Heart left ventricle (tissue), 16 donors: ENCODE data around the gene SUPT4H1. TPM values are rescaled to one million over a fixed set of nuclear protein-coding genes. Genes with fewer than 3 reads are reported as not detected.

Source experiments
- ATAC-seq, 4 donors: fragments of 200-7000 bp; cut with Tn5 transposase; one replicate each; pipeline ENCODE4 v1.9.1; 2020 to 2022; ENCODE audit warnings: moderate library complexity in 4 of 4, mild to moderate bottlenecking in 3 of 4, moderate number of reproducible peaks in 1 of 4
- DNase-seq, 5 donors: peaks; one replicate each; pipeline ENCODE4 v3.0.0-alpha.2; 2020
- H3K27ac ChIP-seq, 12 donors: fragments of 200-600 bp; sonication (generic) in 4 of 12; one replicate each; pipeline versions ENCODE4 v1.5.0 to v1.8.0; 2016 to 2022; ENCODE audit warnings: mild to moderate bottlenecking in 2 of 12
- H3K27me3 ChIP-seq, 9 donors: fragments of 200-600 bp; sonication (generic) in 2 of 9; one replicate each; pipeline versions ENCODE4 v1.5.1 to v1.8.0; 2016 to 2022; ENCODE audit warnings: mild to moderate bottlenecking in 3 of 9
- H3K36me3 ChIP-seq, 9 donors: fragments of 200-600 bp; sonication (generic) in 2 of 9; one replicate each; pipeline versions ENCODE4 v1.5.0 to v1.8.0; 2018 to 2022; ENCODE audit warnings: mild to moderate bottlenecking in 2 of 9
- H3K4me1 ChIP-seq, 12 donors: fragments of 200-600 bp; sonication (generic) in 4 of 12; one replicate each; pipeline versions ENCODE4 v1.5.0 to v1.8.0; 2016 to 2022; ENCODE audit warnings: mild to moderate bottlenecking in 3 of 12
- H3K4me3 ChIP-seq, 12 donors: fragments of 200-600 bp; sonication (generic) in 4 of 12; one replicate each; pipeline versions ENCODE4 v1.5.0 to v1.8.0; 2017 to 2022; ENCODE audit warnings: mild to moderate bottlenecking in 9 of 12, moderate library complexity in 4 of 12
- H3K9me3 ChIP-seq, 12 donors: fragments of 200-600 bp; sonication (generic) in 4 of 12; one replicate each; pipeline versions ENCODE4 v1.5.0 to v1.8.0; 2016 to 2022; ENCODE audit warnings: mild to moderate bottlenecking in 1 of 12
- POLR2A ChIP-seq, 2 donors: fragments of 450-650 bp; IDR thresholded peaks; one replicate each; pipeline ENCODE4 v1.6.1; 2017; ENCODE audit warnings: antibody characterized with exemption in 2 of 2, mild to moderate bottlenecking in 2 of 2, moderate library complexity in 2 of 2
- WGBS, 4 donors: extraction: QIAGEN DNeasy Blood & Tissue Kit in 2 of 4; methylation state at CpG; one replicate each; pipeline versions ENCODE4 v1.1.5 to v1.1.7; 2013 to 2018; 5-methylcytosine and 5-hydroxymethylcytosine counted together
- intact Hi-C, 10 donors: fragments of 100-400 bp; cut with DNase I; formaldehyde crosslinking; loops; one replicate each; pipeline versions ENCODE4 v1.11.1 to v1.14.2; 2022
- polyA plus RNA-seq, 2 donors: library from polyadenylated mRNA; stranded (reverse); fragments of 200-250 nt; gene quantifications; one replicate each; pipeline ENCODE4 v1.2.3, GENCODE V29; 2013
- total RNA-seq, 9 donors: library from RNA; depleted of rRNA in 2 of 9; stranded (reverse); fragments of >200 nt in 2 of 9; fragmentation: NEBNext Ultra II Directional in 3 of 9; extraction: Animal tissue kit (Norgen Biotek cat#: 25700) in 3 of 9; gene quantifications; one replicate each; pipeline versions ENCODE4 v1.1.0 to v1.2.4, GENCODE V29; 2016 to 2023
- TF ChIP-seq, protein P1 (sequence below), 12 donors: fragments of 200-600 bp; sonication (generic) in 4 of 12; IDR thresholded peaks; one replicate each; pipeline versions ENCODE4 v1.5.0 to v1.8.0; 2018 to 2022; ENCODE audit warnings: antibody characterized with exemption in 12 of 12, mild to moderate bottlenecking in 5 of 12
- donor health status: ischemic (EF 13 %, LVEDD 7.1; RV severe dilation, severe dysfunction).
- donor health status: healthy with polysubstance abuse.
- donor health status: DM: no; HTN: yes; CAD: no.
- donor health status: DM: no; HTN: no; CAD: no.
- donor health status: ischemic (EF 25% LVEDD 6.9; RV normal size, moderate dysfunction).
- donor health status: ischemic (EF 25% LVEDD 5.7; RV mildly dilated, moderate dysfunction).
- donor health status: healthy.
- donor health status: DM: yes; HTN: yes; CAD: no.
- donor health status: ischemic (EF 35%, LVEDD 5.7; RV mildly dilated, moderate dysfunction).
- donor health status: nonischemic (EF 11% LVEDD 7.7; RV severe dilation, severe dysfunction).
- donor health status: DM: yes; HTN: yes; CAD: no.
- donor health status: PGD.
- donor health status: ischemic (EF 29% LVEDD 5.4; RV normal size, mild dysfunction).
- donor health status: nonischemic (EF 23%, LVEDD 6.1; RV moderate dilation, normal function).

SUPT4H1 gene
- total and polyA plus RNA-seq, 11 donors, result 44.1 to 92.7 (median 58.0) TPM

DNA sequence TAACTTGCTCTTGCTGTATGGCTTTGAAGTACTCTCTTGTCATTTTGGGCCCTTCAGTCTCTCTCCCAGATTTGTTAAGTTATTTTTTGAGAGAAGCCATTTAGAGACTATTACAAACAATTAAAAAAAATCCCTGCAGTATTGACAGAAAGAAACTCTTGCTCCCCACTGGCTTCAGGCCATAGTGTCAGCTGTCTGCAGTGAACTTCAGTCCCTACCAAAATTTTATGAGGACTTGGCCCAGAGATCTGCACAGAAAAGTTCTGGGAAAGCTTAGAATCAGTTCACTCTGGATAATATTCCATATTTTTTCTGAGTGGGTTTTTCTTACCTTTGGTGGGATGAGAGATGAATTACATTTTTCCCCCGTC is 30.9 kb upstream of the SUPT4H1 start:
- peaks cover 0 to 9% (median 0%) of the 10 kb centered on the region in 9 donors for H3K27me3 ChIP-seq
- no peak overlapping the region for H3K27ac ChIP-seq
- no peaks in the 10 kb centered on the region for H3K36me3 ChIP-seq
- peaks cover 0 to 32% (median 0%) of the 10 kb centered on the region in 12 donors for H3K4me1 ChIP-seq
- WGBS, 4 donors, result 81 to 89% (median 86%) methylated on average over 1 of the region's 1 CpG
- intact Hi-C loops, result no loop called here
- no peaks in the 10 kb centered on the region for H3K9me3 ChIP-seq
- H3K4me3 ChIP-seq, result no peak overlapping the region
- no peak for TF ChIP-seq POLR2A (IDR thresholded peaks at IDR 0.05)
- TF ChIP-seq, protein P1, sequence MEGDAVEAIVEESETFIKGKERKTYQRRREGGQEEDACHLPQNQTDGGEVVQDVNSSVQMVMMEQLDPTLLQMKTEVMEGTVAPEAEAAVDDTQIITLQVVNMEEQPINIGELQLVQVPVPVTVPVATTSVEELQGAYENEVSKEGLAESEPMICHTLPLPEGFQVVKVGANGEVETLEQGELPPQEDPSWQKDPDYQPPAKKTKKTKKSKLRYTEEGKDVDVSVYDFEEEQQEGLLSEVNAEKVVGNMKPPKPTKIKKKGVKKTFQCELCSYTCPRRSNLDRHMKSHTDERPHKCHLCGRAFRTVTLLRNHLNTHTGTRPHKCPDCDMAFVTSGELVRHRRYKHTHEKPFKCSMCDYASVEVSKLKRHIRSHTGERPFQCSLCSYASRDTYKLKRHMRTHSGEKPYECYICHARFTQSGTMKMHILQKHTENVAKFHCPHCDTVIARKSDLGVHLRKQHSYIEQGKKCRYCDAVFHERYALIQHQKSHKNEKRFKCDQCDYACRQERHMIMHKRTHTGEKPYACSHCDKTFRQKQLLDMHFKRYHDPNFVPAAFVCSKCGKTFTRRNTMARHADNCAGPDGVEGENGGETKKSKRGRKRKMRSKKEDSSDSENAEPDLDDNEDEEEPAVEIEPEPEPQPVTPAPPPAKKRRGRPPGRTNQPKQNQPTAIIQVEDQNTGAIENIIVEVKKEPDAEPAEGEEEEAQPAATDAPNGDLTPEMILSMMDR (IDR thresholded peaks at IDR 0.05), result no peak
- no peak for ATAC-seq
- DNase-seq, result no peak

DNA sequence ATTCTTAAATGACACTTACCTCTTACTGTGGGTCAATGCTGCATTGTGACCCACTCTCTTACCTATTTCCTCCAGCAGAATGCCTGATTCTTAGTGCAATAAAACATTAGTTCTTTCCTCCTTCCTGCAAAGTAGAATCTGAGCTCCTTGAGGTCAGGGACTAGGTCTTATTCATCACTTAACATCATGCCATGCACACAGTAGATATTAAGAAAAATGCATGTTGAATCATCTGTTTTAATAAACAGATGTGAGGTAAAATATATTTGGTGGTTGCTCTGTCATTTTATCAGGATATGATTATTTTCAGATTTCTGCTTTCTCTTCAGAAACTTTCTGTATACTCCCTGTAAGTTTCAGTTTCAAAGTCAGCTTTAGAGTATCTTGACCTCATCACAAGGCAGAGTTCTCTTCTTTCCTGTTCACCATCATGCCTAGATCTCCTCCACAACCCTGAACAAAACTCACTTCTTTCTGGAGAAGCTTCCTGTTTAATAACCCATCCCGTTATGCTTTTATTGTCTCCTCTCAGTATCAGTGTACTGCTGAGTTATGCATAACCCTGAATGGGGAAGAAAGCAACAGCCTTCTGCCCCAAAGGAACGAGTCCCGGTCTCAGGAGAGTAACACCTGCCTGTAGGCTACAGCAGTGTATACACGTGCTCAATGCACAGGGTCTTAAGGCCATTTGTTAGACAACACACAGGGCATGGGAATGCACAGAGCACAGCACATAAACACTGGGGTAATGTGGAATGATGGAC is 30.3 kb upstream of the SUPT4H1 start:
- TF ChIP-seq POLR2A (IDR thresholded peaks at IDR 0.05), result no peak
- TF ChIP-seq, protein P1 (IDR thresholded peaks at IDR 0.05), result no peak
- H3K4me3 ChIP-seq, result no peak overlapping the region
- H3K27ac ChIP-seq, result peak overlapping the region in 1 of 12 donors; percentile 2
- peaks cover 0 to 33% (median 0%) of the 10 kb centered on the region in 12 donors for H3K4me1 ChIP-seq
- 58 to 76% (median 68%) methylated on average over 4 of the region's 4 CpGs for WGBS, 4 donors
- ATAC-seq (no peak), DNase-seq (no peak)
- H3K27me3 ChIP-seq, result peaks cover 0 to 7% (median 0%) of the 10 kb centered on the region in 9 donors
- H3K9me3 ChIP-seq, result no peaks in the 10 kb centered on the region
- intact Hi-C loops, result no loop called here
- no peaks in the 10 kb centered on the region for H3K36me3 ChIP-seq

DNA sequence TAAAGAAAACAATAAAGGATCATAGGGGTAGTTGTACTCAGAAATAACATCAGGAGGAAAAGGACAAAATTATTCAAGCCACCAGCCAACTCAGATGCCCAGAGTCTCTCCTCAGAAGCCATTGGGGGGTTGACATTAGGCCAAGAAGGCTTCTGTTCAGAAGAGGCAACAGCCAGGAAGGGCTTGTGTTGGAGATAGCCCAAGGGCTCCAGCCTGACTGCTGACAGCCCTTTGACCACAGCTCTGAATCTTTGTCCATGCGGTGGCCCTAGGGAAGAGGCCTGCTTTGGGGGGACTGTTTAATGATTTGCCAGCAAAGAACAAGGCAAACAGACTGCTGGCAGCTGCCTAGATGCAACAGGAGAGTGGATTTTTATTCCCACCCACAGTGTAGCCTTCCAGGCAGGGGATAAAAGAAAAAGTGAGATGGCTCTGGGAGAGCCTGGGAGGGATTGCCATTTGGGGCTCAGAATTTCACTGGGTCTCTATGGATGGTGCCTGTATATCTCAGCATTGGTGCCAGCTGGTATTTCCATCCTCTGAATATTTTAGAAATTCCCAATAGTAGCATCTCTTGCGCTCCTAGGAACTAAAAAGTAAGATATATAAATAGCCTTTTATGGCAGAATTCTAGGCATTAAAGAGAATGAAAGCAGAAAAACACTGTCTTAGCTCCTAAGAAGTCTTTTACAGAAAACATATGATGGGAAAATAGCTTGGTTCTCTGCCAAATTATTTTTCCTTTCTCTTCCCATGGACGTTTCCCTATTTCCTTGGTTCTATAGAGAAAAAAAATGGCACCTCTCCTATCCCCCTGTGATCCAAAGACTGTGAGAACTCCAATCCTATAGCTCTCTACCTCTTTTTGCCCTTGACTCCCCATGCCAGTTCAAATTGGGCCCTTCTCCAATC is 29.4 kb upstream of the SUPT4H1 start:
- 44 to 69% (median 53%) methylated on average over 3 of the region's 3 CpGs for WGBS, 4 donors
- intact Hi-C loops, result no loop called here
- Histone ChIP-seq H3K27me3 (peaks cover 0 to 7% (median 0%) of the 10 kb centered on the region in 9 donors), H3K4me3 (no peak overlapping the region), H3K4me1 (peaks cover 0 to 39% (median 0%) of the 10 kb centered on the region in 12 donors), H3K27ac (no peak overlapping the region), H3K9me3 (no peaks in the 10 kb centered on the region), H3K36me3 (no peaks in the 10 kb centered on the region)
- ATAC-seq (no peak), DNase-seq (no peak)
- TF ChIP-seq, protein P1 (IDR thresholded peaks at IDR 0.05), result no peak
- no peak for TF ChIP-seq POLR2A (IDR thresholded peaks at IDR 0.05)
